Gastroesophageal sphincter (tissue), 3 donors: Measurements from ENCODE around the gene LRRC36.

Experiments used
- EP300 ChIP-seq: sonication (generic); formaldehyde crosslinking; IDR thresholded peaks from one replicate; pipeline ENCODE4 v1.6.1; 2017; ENCODE audit warnings: antibody characterized with exemption, mild to moderate bottlenecking
- POLR2A ChIP-seq, 2 donors: fragments of 450-650 bp; IDR thresholded peaks; one replicate each; pipeline ENCODE4 v1.6.1; 2017; ENCODE audit warnings: antibody characterized with exemption in 2 of 2, mild to moderate bottlenecking in 2 of 2, moderate library complexity in 1 of 2
- POLR2AphosphoS5 ChIP-seq: sonication (generic); formaldehyde crosslinking; IDR thresholded peaks from one replicate; pipeline ENCODE4 v1.6.1; 2017; ENCODE audit warnings: antibody characterized with exemption
- TF ChIP-seq, protein P1 (sequence below), 4 experiments: fragments of 200-600 bp in 2 of 4; fragments of 450-650 bp in 2 of 4; sonication (generic) in 1 of 4; IDR thresholded peaks; one replicate each; pipeline ENCODE4 v1.5.1; 2017 to 2019; ENCODE audit warnings: antibody characterized with exemption in 4 of 4, mild to moderate bottlenecking in 2 of 4, moderate library complexity in 2 of 4

DNA sequence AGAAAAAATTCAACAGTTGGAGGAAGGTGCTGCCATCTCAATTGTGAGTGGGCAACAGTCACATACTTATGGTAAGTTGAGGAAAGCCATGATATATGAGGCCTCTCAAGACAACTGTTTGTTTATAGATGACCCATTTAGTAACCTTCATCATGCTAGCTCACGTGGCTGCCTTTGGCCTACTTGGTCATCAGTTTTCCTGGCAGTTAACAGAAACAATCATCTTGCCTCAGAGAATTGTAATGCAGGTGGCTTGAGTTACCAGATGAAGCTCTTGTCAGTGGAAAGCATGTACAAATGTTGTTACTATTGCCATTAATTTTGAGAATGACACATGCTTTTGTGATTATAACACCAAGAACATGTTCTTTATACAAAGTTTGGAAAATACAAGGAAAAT, 52.0 kb downstream of the LRRC36 start:
- TF ChIP-seq POLR2A (IDR thresholded peaks at IDR 0.05) (no peak), POLR2AphosphoS5 (no peak), EP300 (no peak)
- TF ChIP-seq, protein P1, sequence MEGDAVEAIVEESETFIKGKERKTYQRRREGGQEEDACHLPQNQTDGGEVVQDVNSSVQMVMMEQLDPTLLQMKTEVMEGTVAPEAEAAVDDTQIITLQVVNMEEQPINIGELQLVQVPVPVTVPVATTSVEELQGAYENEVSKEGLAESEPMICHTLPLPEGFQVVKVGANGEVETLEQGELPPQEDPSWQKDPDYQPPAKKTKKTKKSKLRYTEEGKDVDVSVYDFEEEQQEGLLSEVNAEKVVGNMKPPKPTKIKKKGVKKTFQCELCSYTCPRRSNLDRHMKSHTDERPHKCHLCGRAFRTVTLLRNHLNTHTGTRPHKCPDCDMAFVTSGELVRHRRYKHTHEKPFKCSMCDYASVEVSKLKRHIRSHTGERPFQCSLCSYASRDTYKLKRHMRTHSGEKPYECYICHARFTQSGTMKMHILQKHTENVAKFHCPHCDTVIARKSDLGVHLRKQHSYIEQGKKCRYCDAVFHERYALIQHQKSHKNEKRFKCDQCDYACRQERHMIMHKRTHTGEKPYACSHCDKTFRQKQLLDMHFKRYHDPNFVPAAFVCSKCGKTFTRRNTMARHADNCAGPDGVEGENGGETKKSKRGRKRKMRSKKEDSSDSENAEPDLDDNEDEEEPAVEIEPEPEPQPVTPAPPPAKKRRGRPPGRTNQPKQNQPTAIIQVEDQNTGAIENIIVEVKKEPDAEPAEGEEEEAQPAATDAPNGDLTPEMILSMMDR (IDR thresholded peaks at IDR 0.05): no peak
